NCI-H1694 (cell line): Measurements from ENCODE around the gene CCNK.

Experiments
- DNase-seq: peaks from one replicate; lab custom pipeline; 2025; lab: John Stamatoyannopoulos, UW

The CCNK gene

GRCh38 chr14:99519931-99520421 lies 38.8 kb downstream of the CCNK start:
- no peak for DNase-seq

GRCh38 chr14:99520571-99521081 lies 39.4 kb downstream of the CCNK start:
- no peak for DNase-seq

GRCh38 chr14:99521176-99522024 lies 40.2 kb downstream of the CCNK start:
- DNase-seq = no peak

- no peak for DNase-seq
Measured at GRCh38 chr14:99522025-99522401, 40.8 kb downstream of the CCNK start.

- DNase-seq = peak; percentile 31
Measured at GRCh38 chr14:99522457-99522891, 41.3 kb downstream of the CCNK start.

- no peak for DNase-seq
Measured at GRCh38 chr14:99522934-99523703, 41.9 kb downstream of the CCNK start.

GRCh38 chr14:99523704-99524055 lies 42.5 kb downstream of the CCNK start:
- DNase-seq = no peak

GRCh38 chr14:99524091-99524661 lies 43.0 kb downstream of the CCNK start:
- no peak for DNase-seq

GRCh38 chr14:99524804-99525698 lies 43.8 kb downstream of the CCNK start:
- peak; percentile 14 for DNase-seq

- no peak for DNase-seq
Measured at GRCh38 chr14:99525699-99526080, 44.5 kb downstream of the CCNK start.

- DNase-seq = no peak
Measured at GRCh38 chr14:99527026-99527425, 45.8 kb downstream of the CCNK start.

GRCh38 chr14:99527427-99528076 lies 46.3 kb downstream of the CCNK start:
- no peak for DNase-seq

- no peak for DNase-seq
Measured at GRCh38 chr14:99529899-99530298, 48.7 kb downstream of the CCNK start.

- DNase-seq = no peak
Measured at GRCh38 chr14:99530407-99531155, 49.4 kb downstream of the CCNK start.

- no peak for DNase-seq
Measured at GRCh38 chr14:99531251-99532096, 50.3 kb downstream of the CCNK start.

- no peak for DNase-seq
Measured at GRCh38 chr14:99532310-99532709, 51.1 kb downstream of the CCNK start.

- no peak for DNase-seq
Measured at GRCh38 chr14:99534333-99534732, 53.1 kb downstream of the CCNK start.

- DNase-seq = no peak
Measured at GRCh38 chr14:99534863-99535262, 53.7 kb downstream of the CCNK start.

GRCh38 chr14:99535448-99535847 lies 54.2 kb downstream of the CCNK start:
- DNase-seq = no peak
